SK-N-SH treated with all-trans-retinoic acid at 6 μM for 48 hours (cell line): ENCODE data around the gene MYO18A.

Experiments used
- ATAC-seq: fragments of 200-7000 bp; cut with Tn5 transposase; 3 replicates; pipeline ENCODE4 v1.9.1; 2020; ENCODE audit warnings: mild to moderate bottlenecking, moderate library complexity
- ARNTL ChIP-seq: fragments of 450-650 bp; formaldehyde crosslinking; IDR thresholded peaks from 2 replicates; pipeline ENCODE4 v1.5.0; 2020; ENCODE audit warnings: low read depth, mild to moderate bottlenecking, moderate library complexity, borderline replicate concordance
- BACH2 ChIP-seq: fragments of 250-450 bp; sonication (Bioruptor Pico); IDR thresholded peaks from 2 replicates; pipeline ENCODE4 v1.9.0; 2021; ENCODE audit warnings: mild to moderate bottlenecking, borderline replicate concordance
- CSDC2 ChIP-seq: fragments of 250-450 bp; sonication (Bioruptor Pico); IDR thresholded peaks from 2 replicates; pipeline ENCODE4 v1.5.0; 2020; ENCODE audit warnings: mild to moderate bottlenecking, moderate library complexity
- ESRRG ChIP-seq: fragments of 250-450 bp; sonication (Bioruptor Pico); IDR thresholded peaks from 2 replicates; pipeline ENCODE4 v1.6.1; 2021; ENCODE audit warnings: mild to moderate bottlenecking
- GLIS3 ChIP-seq: fragments of 250-450 bp; sonication (Bioruptor Pico); IDR thresholded peaks from 2 replicates; pipeline ENCODE4 v1.5.0; 2020; ENCODE audit warnings: mild to moderate bottlenecking, moderate library complexity
- ISL1 ChIP-seq: fragments of 250-450 bp; sonication (Bioruptor Pico); IDR thresholded peaks from 2 replicates; pipeline ENCODE4 v2.1.2; 2022; ENCODE audit warnings: mild to moderate bottlenecking, moderate library complexity
- OSR1 ChIP-seq: fragments of 250-450 bp; sonication (Bioruptor Pico); IDR thresholded peaks from 2 replicates; pipeline ENCODE4 v1.8.0; 2022; ENCODE audit warnings: moderate library complexity, mild to moderate bottlenecking, inconsistent platforms
- PPARA ChIP-seq: fragments of 250-450 bp; sonication (Bioruptor Pico); IDR thresholded peaks from 2 replicates; pipeline ENCODE4 v1.5.0; 2020; ENCODE audit warnings: mild to moderate bottlenecking, borderline replicate concordance
- RARB ChIP-seq: fragments of 250-450 bp; sonication (Bioruptor Pico); IDR thresholded peaks from 2 replicates; pipeline ENCODE4 v1.8.0; 2021; ENCODE audit warnings: mild to moderate bottlenecking, moderate library complexity
- TCF4 ChIP-seq: fragments of 250-450 bp; sonication (Bioruptor Pico); IDR thresholded peaks from 2 replicates; pipeline ENCODE4 v1.8.0; 2021; ENCODE audit warnings: mild to moderate bottlenecking, moderate library complexity, borderline replicate concordance
- TOX ChIP-seq: fragments of 250-450 bp; sonication (Bioruptor Pico); IDR thresholded peaks from 2 replicates; pipeline ENCODE4 v1.8.0; 2021; ENCODE audit warnings: mild to moderate bottlenecking, moderate library complexity, borderline replicate concordance
- ZC3H10 ChIP-seq: fragments of 250-450 bp; sonication (Bioruptor Pico); IDR thresholded peaks from 2 replicates; pipeline ENCODE4 v1.5.1; 2021; ENCODE audit warnings: mild to moderate bottlenecking, moderate library complexity
- ZFP30 ChIP-seq: fragments of 450-650 bp; formaldehyde crosslinking; IDR thresholded peaks from 2 replicates; pipeline ENCODE4 v1.5.0; 2022; ENCODE audit warnings: mild to moderate bottlenecking, moderate library complexity
- ZNF565 ChIP-seq: fragments of 450-650 bp; formaldehyde crosslinking; conservative IDR thresholded peaks from 2 replicates; pipeline ENCODE4 v1.5.0; 2020; ENCODE audit warnings: low read depth, mild to moderate bottlenecking, moderate library complexity
- ZNF70 ChIP-seq: fragments of 450-650 bp; formaldehyde crosslinking; IDR thresholded peaks from 2 replicates; pipeline ENCODE4 v1.5.0; 2020; ENCODE audit warnings: mild to moderate bottlenecking, moderate library complexity
- ZNF8 ChIP-seq: fragments of 450-650 bp; formaldehyde crosslinking; IDR thresholded peaks from 2 replicates; pipeline ENCODE4 v1.5.0; 2020; ENCODE audit warnings: mild to moderate bottlenecking, moderate library complexity
- TF ChIP-seq, protein P1 (sequence below): fragments of 250-450 bp; sonication (Bioruptor Pico); IDR thresholded peaks from 2 replicates; pipeline ENCODE4 v1.5.0; 2020; ENCODE audit warnings: mild to moderate bottlenecking, moderate library complexity
- TF ChIP-seq, protein P2 (sequence below): fragments of 250-450 bp; sonication (Bioruptor Pico); IDR thresholded peaks from 2 replicates; pipeline ENCODE4 v1.8.0; 2021; ENCODE audit warnings: low read depth, mild to moderate bottlenecking, moderate library complexity, borderline replicate concordance
- TF ChIP-seq, protein P3 (sequence below): fragments of 250-450 bp; sonication (Bioruptor Pico); IDR thresholded peaks from 2 replicates; pipeline ENCODE4 v1.5.1; 2021; ENCODE audit warnings: mild to moderate bottlenecking, moderate library complexity
- TF ChIP-seq, protein P4 (sequence below): fragments of 250-450 bp; sonication (Bioruptor Pico); IDR thresholded peaks from 2 replicates; pipeline ENCODE4 v1.5.1; 2020; ENCODE audit warnings: low read depth, mild to moderate bottlenecking, moderate library complexity
- TF ChIP-seq, protein P5 (sequence below): fragments of 250-450 bp; sonication (Bioruptor Pico); IDR thresholded peaks from 2 replicates; pipeline ENCODE4 v1.8.0; 2020; ENCODE audit warnings: mild to moderate bottlenecking, moderate library complexity, borderline replicate concordance

MYO18A gene

DNA sequence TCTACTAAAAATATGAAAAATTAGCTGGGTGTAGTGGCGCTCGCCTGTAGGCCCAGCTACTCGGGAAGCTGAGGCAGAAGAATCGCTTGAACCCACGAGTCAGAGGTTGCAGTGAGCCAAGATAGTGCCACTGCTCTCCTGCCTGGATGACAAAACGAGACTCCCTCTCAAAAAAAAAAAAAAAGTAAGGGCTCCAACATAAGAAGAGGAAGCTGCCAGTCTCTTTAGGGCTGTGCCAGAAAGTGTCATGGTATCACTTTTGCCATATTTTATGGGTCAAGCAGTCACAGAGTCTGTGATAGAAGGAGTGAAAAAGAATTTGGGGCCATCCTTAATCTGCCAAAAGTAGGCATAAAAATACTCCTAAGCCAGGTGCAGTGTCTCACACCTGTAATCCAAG lies 138.6 kb downstream of the MYO18A start:
- no peak for ATAC-seq
- TF ChIP-seq ESRRG (CRISPR knock-in tag): no peak
- TF ChIP-seq ZNF8 (CRISPR knock-in tag): no peak
- no peak for TF ChIP-seq ZFP30 (CRISPR knock-in tag)
- TF ChIP-seq, protein P1, sequence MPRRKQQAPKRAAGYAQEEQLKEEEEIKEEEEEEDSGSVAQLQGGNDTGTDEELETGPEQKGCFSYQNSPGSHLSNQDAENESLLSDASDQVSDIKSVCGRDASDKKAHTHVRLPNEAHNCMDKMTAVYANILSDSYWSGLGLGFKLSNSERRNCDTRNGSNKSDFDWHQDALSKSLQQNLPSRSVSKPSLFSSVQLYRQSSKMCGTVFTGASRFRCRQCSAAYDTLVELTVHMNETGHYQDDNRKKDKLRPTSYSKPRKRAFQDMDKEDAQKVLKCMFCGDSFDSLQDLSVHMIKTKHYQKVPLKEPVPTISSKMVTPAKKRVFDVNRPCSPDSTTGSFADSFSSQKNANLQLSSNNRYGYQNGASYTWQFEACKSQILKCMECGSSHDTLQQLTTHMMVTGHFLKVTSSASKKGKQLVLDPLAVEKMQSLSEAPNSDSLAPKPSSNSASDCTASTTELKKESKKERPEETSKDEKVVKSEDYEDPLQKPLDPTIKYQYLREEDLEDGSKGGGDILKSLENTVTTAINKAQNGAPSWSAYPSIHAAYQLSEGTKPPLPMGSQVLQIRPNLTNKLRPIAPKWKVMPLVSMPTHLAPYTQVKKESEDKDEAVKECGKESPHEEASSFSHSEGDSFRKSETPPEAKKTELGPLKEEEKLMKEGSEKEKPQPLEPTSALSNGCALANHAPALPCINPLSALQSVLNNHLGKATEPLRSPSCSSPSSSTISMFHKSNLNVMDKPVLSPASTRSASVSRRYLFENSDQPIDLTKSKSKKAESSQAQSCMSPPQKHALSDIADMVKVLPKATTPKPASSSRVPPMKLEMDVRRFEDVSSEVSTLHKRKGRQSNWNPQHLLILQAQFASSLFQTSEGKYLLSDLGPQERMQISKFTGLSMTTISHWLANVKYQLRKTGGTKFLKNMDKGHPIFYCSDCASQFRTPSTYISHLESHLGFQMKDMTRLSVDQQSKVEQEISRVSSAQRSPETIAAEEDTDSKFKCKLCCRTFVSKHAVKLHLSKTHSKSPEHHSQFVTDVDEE (CRISPR knock-in tag): no peak
- TF ChIP-seq TOX (CRISPR knock-in tag): no peak
- no peak for TF ChIP-seq BACH2
- TF ChIP-seq, protein P2, sequence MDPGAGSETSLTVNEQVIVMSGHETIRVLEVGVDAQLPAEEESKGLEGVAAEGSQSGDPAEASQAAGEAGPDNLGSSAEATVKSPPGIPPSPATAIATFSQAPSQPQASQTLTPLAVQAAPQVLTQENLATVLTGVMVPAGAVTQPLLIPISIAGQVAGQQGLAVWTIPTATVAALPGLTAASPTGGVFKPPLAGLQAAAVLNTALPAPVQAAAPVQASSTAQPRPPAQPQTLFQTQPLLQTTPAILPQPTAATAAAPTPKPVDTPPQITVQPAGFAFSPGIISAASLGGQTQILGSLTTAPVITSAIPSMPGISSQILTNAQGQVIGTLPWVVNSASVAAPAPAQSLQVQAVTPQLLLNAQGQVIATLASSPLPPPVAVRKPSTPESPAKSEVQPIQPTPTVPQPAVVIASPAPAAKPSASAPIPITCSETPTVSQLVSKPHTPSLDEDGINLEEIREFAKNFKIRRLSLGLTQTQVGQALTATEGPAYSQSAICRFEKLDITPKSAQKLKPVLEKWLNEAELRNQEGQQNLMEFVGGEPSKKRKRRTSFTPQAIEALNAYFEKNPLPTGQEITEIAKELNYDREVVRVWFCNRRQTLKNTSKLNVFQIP (CRISPR knock-in tag): no peak
- no peak for TF ChIP-seq RARB (CRISPR knock-in tag)
- TF ChIP-seq, protein P3, sequence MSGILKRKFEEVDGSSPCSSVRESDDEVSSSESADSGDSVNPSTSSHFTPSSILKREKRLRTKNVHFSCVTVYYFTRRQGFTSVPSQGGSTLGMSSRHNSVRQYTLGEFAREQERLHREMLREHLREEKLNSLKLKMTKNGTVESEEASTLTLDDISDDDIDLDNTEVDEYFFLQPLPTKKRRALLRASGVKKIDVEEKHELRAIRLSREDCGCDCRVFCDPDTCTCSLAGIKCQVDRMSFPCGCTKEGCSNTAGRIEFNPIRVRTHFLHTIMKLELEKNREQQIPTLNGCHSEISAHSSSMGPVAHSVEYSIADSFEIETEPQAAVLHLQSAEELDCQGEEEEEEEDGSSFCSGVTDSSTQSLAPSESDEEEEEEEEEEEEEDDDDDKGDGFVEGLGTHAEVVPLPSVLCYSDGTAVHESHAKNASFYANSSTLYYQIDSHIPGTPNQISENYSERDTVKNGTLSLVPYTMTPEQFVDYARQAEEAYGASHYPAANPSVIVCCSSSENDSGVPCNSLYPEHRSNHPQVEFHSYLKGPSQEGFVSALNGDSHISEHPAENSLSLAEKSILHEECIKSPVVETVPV (CRISPR knock-in tag): no peak
- TF ChIP-seq ZNF70 (CRISPR knock-in tag): no peak
- TF ChIP-seq, protein P4, sequence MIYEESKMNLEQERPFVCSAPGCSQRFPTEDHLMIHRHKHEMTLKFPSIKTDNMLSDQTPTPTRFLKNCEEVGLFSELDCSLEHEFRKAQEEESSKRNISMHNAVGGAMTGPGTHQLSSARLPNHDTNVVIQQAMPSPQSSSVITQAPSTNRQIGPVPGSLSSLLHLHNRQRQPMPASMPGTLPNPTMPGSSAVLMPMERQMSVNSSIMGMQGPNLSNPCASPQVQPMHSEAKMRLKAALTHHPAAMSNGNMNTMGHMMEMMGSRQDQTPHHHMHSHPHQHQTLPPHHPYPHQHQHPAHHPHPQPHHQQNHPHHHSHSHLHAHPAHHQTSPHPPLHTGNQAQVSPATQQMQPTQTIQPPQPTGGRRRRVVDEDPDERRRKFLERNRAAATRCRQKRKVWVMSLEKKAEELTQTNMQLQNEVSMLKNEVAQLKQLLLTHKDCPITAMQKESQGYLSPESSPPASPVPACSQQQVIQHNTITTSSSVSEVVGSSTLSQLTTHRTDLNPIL (CRISPR knock-in tag): no peak
- no peak for TF ChIP-seq GLIS3 (CRISPR knock-in tag)
- no peak for TF ChIP-seq ISL1 (CRISPR knock-in tag)
- TF ChIP-seq ZNF565 (CRISPR knock-in tag): no peak
- TF ChIP-seq, protein P5, sequence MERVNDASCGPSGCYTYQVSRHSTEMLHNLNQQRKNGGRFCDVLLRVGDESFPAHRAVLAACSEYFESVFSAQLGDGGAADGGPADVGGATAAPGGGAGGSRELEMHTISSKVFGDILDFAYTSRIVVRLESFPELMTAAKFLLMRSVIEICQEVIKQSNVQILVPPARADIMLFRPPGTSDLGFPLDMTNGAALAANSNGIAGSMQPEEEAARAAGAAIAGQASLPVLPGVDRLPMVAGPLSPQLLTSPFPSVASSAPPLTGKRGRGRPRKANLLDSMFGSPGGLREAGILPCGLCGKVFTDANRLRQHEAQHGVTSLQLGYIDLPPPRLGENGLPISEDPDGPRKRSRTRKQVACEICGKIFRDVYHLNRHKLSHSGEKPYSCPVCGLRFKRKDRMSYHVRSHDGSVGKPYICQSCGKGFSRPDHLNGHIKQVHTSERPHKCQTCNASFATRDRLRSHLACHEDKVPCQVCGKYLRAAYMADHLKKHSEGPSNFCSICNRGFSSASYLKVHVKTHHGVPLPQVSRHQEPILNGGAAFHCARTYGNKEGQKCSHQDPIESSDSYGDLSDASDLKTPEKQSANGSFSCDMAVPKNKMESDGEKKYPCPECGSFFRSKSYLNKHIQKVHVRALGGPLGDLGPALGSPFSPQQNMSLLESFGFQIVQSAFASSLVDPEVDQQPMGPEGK: no peak
- TF ChIP-seq ARNTL (CRISPR knock-in tag): no peak
- TF ChIP-seq ZC3H10 (CRISPR knock-in tag): no peak
- no peak for TF ChIP-seq PPARA (CRISPR knock-in tag)

DNA sequence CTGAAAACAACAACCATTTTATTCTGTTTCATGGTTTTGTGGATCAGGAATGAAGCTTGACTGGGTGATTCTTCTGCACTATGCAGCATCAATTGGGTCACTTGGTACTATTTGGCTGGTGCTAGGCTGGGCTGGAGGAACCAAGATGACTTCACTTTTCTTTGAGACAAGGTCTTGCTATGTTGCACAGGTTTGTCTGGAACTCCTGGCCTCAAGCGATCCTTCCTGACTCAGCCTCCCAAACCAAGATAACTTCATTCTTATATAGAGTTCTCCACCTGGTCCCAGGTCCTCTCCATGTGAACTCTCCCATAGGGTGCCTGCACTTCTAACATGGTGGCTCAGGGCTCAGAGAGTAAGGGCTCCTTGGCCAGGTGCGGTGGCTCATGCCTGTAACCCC lies 139.1 kb downstream of the MYO18A start:
- TF ChIP-seq CSDC2 (CRISPR knock-in tag) (no peak), OSR1 (no peak), ZNF8 (CRISPR knock-in tag) (no peak), GLIS3 (CRISPR knock-in tag) (no peak), TCF4 (CRISPR knock-in tag) (no peak), ZC3H10 (CRISPR knock-in tag) (no peak), ARNTL (CRISPR knock-in tag) (no peak), ISL1 (CRISPR knock-in tag) (no peak), RARB (CRISPR knock-in tag) (no peak), ESRRG (CRISPR knock-in tag) (no peak), ZNF565 (CRISPR knock-in tag) (no peak)
- TF ChIP-seq, protein P3 (CRISPR knock-in tag): no peak
- TF ChIP-seq, protein P1 (CRISPR knock-in tag): no peak
- TF ChIP-seq, protein P5: no peak
- no peak for ATAC-seq
